Transverse colon (tissue), 4 donors: ENCODE measurements around the gene PAQR9. TPM values are rescaled to one million over a fixed set of nuclear protein-coding genes. Genes with fewer than 3 reads are reported as not detected.
A peak's percentile ranks its signal among the peaks of the same experiment; 100 is the strongest.

ENCODE experiments used
- DNase-seq: peaks from one replicate; pipeline ENCODE4 v3.0.0-alpha.2; 2019
- H3K27ac ChIP-seq, 4 donors: fragments of 200-600 bp; sonication (generic); 2 replicates each; pipeline ENCODE4 v1.5.1; 2016 to 2018; ENCODE audit warnings: inconsistent platforms in 4 of 4
- H3K27me3 ChIP-seq: fragments of 200-600 bp; sonication (generic); 2 replicates; pipeline ENCODE4 v1.5.1; 2017; ENCODE audit warnings: inconsistent platforms
- H3K36me3 ChIP-seq, 4 donors: fragments of 200-600 bp; sonication (generic); 2 replicates each; pipeline ENCODE4 v1.5.1; 2017 to 2019; ENCODE audit warnings: inconsistent platforms in 4 of 4
- H3K4me1 ChIP-seq, 4 donors: fragments of 200-600 bp; sonication (generic); 2 replicates each; pipeline ENCODE4 v1.5.1; 2017 to 2020; ENCODE audit warnings: inconsistent platforms in 4 of 4
- H3K4me3 ChIP-seq, 4 donors: fragments of 200-600 bp; sonication (generic); 1 replicate in 1 of 4; 2 replicates in 3 of 4; pipeline versions ENCODE4 v1.5.1 to v1.6.1; 2017 to 2019; ENCODE audit warnings: inconsistent platforms in 4 of 4
- H3K9me3 ChIP-seq, 2 donors: fragments of 200-600 bp; sonication (generic); 2 replicates each; pipeline ENCODE4 v1.5.1; 2017 to 2019; ENCODE audit warnings: inconsistent platforms in 2 of 2
- CTCF ChIP-seq, 5 experiments: fragments of 200-600 bp in 3 of 5; fragments of 450-650 bp in 2 of 5; sonication (generic) in 3 of 5; IDR thresholded peaks; 1 replicate in 2 of 5; 2 replicates in 3 of 5; pipeline ENCODE4 v1.5.1; 2016 to 2017; ENCODE audit warnings: antibody characterized with exemption in 5 of 5, inconsistent platforms in 3 of 5, mild to moderate bottlenecking in 2 of 5, moderate library complexity in 1 of 5
- EP300 ChIP-seq: sonication (generic); formaldehyde crosslinking; IDR thresholded peaks from one replicate; pipeline ENCODE4 v1.6.1; 2017; ENCODE audit warnings: antibody characterized with exemption, low read depth
- POLR2A ChIP-seq: fragments of 450-650 bp; IDR thresholded peaks from one replicate; pipeline ENCODE4 v1.6.1; 2016; ENCODE audit warnings: antibody characterized with exemption, mild to moderate bottlenecking, moderate library complexity
- POLR2AphosphoS5 ChIP-seq, 3 donors: sonication (generic); formaldehyde crosslinking; IDR thresholded peaks; one replicate each; pipeline ENCODE4 v1.6.1; 2016; ENCODE audit warnings: antibody characterized with exemption in 3 of 3
- WGBS, 2 donors: methylation state at CpG; one replicate each; pipeline ENCODE4 v1.1.5; 2018; ENCODE audit warnings: low coverage in 1 of 2; 5-methylcytosine and 5-hydroxymethylcytosine counted together
- in situ Hi-C, 4 donors: fragments of 200-750 bp; cut with MboI; loops; one replicate each; pipeline versions ENCODE4 v1.15.0 to v1.15.1; 2017; ENCODE audit warnings: low sequenced_read_pairs in 3 of 4, low pct_ligation_motif_present in 1 of 4, low pct_unique_long_range_greater_than_20kb in 1 of 4
- intact Hi-C: fragments of 100-400 bp; cut with DNase I; formaldehyde crosslinking; loops from one replicate; pipeline ENCODE4 v1.15.1; 2023; ENCODE audit warnings: low total_unique reads
- total RNA-seq, 4 donors: library from RNA; depleted of rRNA; stranded (reverse); fragments of >200 nt; gene quantifications; one replicate each; pipeline ENCODE4 v1.1.0, GENCODE V29; 2016

The PAQR9 gene
- total RNA-seq, 4 donors from 2014 or later = not detected

GRCh38 chr3:142987707-142988106, 24.2 kb upstream of the PAQR9 start:
- TF ChIP-seq POLR2A (no peak), CTCF (IDR thresholded peaks at IDR 0.05) (no peak), EP300 (no peak)
- no peak for DNase-seq
- H3K27ac ChIP-seq = no peak overlapping the region
- intact Hi-C loops (no loop called here), in situ Hi-C loops (loop anchor here in 3 of 4 donors (10.0 to 25.0 kb wide), 3 partner anchors 150 to 400 kb away; partner anchors contain the start of genes ATR (in 1 of the 3) and PLS1 (in 1 of the 3))
- H3K4me3 ChIP-seq = no peak overlapping the region
- WGBS, 2 donors = 33 to 36% methylated on average over 7 of the region's 7 CpGs
- H3K4me1 ChIP-seq = peaks cover 0 to 3% (median 0%) of the 10 kb centered on the region in 4 donors
- no peaks in the 10 kb centered on the region for H3K27me3 ChIP-seq
- no peaks in the 10 kb centered on the region for H3K36me3 ChIP-seq
- no peaks in the 10 kb centered on the region for H3K9me3 ChIP-seq

- no peak for DNase-seq
- WGBS, 2 donors = 47 to 60% methylated on average over 3 to 5 of the region's 5 CpGs
These were observed 23.7 kb upstream of the PAQR9 start for GRCh38 chr3:142987080-142987700.

GRCh38 chr3:142984255-142984654, 20.8 kb upstream of the PAQR9 start:
- TF ChIP-seq EP300 (no peak), CTCF (IDR thresholded peaks at IDR 0.05) (no peak), POLR2A (no peak), POLR2AphosphoS5 (IDR thresholded peaks at IDR 0.05) (no peak)
- 93 to 96% methylated on average over 2 to 3 of the region's 3 CpGs for WGBS, 2 donors
- intact Hi-C loops = loop anchor here (5.0 kb wide), 1 partner anchor 147 kb away; no protein-coding TSS in a partner anchor
- no peaks in the 10 kb centered on the region for H3K9me3 ChIP-seq
- H3K4me1 ChIP-seq = peaks cover 0 to 3% (median 0%) of the 10 kb centered on the region in 4 donors
- in situ Hi-C loops = loop anchor here in 3 of 4 donors (10.0 to 25.0 kb wide), 3 partner anchors 147 to 397 kb away; partner anchors contain the start of genes ATR (in 1 of the 3) and PLS1 (in 1 of the 3)
- no peaks in the 10 kb centered on the region for H3K36me3 ChIP-seq
- peaks cover 13% of the 10 kb centered on the region for H3K27me3 ChIP-seq
- H3K4me3 ChIP-seq = no peak overlapping the region
- DNase-seq = no peak
- no peak overlapping the region for H3K27ac ChIP-seq

More at GRCh38 chr3:142987080-142987700, 23.7 kb upstream of the PAQR9 start:
- TF ChIP-seq EP300 = no peak
- peak; percentile 59 to 74 (median 69) for TF ChIP-seq CTCF (IDR thresholded peaks at IDR 0.05)
- Histone ChIP-seq H3K27me3 (no peaks in the 10 kb centered on the region), H3K27ac (no peak overlapping the region), H3K4me1 (peaks cover 0 to 3% (median 0%) of the 10 kb centered on the region in 4 donors), H3K4me3 (no peak overlapping the region), H3K36me3 (no peaks in the 10 kb centered on the region), H3K9me3 (no peaks in the 10 kb centered on the region)
- intact Hi-C loops = no loop called here
- in situ Hi-C loops = loop anchor here in 3 of 4 donors (10.0 to 25.0 kb wide), 3 partner anchors 150 to 400 kb away; partner anchors contain the start of genes ATR (in 1 of the 3) and PLS1 (in 1 of the 3)

- no peaks in the 10 kb centered on the region for H3K36me3 ChIP-seq
- intact Hi-C loops (loop anchor here (5.0 kb wide), 1 partner anchor 146 kb away; no protein-coding TSS in a partner anchor), in situ Hi-C loops (loop anchor here in 3 of 4 donors (10.0 to 25.0 kb wide), 3 partner anchors 146 to 396 kb away; partner anchors contain the start of genes ATR (in 1 of the 3) and PLS1 (in 1 of the 3))
- no peak overlapping the region for H3K4me3 ChIP-seq
- H3K9me3 ChIP-seq = no peaks in the 10 kb centered on the region
- TF ChIP-seq POLR2AphosphoS5 (IDR thresholded peaks at IDR 0.05) (no peak), CTCF (IDR thresholded peaks at IDR 0.05) (no peak), EP300 (no peak), POLR2A (no peak)
- no peak for DNase-seq
- H3K4me1 ChIP-seq = peaks cover 0 to 3% (median 0%) of the 10 kb centered on the region in 4 donors
- 79% methylated on average over 2 of the region's 2 CpGs; no CpG with 5 or more reads in 1 of the 2 donors for WGBS, 2 donors
- H3K27me3 ChIP-seq = peaks cover 15% of the 10 kb centered on the region
- no peak overlapping the region for H3K27ac ChIP-seq
These were observed 19.8 kb upstream of the PAQR9 start for GRCh38 chr3:142983318-142983717.
